HG03521 (cell line): ENCODE results near the gene ATP10B.
"Not testable (repeated sequence)": the region's sequence is repeated elsewhere in the genome, so short reads cannot be mapped to it uniquely, and the experiment has no call there.

Experiments
- ATAC-seq: cut with Tn5 transposase; IDR thresholded peaks from one replicate; pipeline ENCODE4 v1.9.1; 2021; ENCODE audit warnings: mild to moderate bottlenecking, moderate library complexity; ENCODE audit not compliant: unreplicated experiment

Gene ATP10B

GRCh38 chr5:160824301-160825001 lies 27.6 kb downstream of the ATP10B start:
- no peak for ATAC-seq

GRCh38 chr5:160812996-160813395 lies 39.0 kb downstream of the ATP10B start:
- not testable (repeated sequence) for ATAC-seq

GRCh38 chr5:160805376-160805775 lies 46.6 kb downstream of the ATP10B start:
- ATAC-seq = no peak

GRCh38 chr5:160802592-160802991 lies 49.4 kb downstream of the ATP10B start:
- ATAC-seq = no peak

GRCh38 chr5:160800375-160801275 lies 51.4 kb downstream of the ATP10B start:
- ATAC-seq = no peak

- no peak for ATAC-seq
Measured at GRCh38 chr5:160799184-160799583, 52.8 kb downstream of the ATP10B start.

GRCh38 chr5:160797020-160797419 lies 55.0 kb downstream of the ATP10B start:
- ATAC-seq = no peak

GRCh38 chr5:160793530-160793899 lies 58.5 kb downstream of the ATP10B start:
- no peak for ATAC-seq

GRCh38 chr5:160792732-160793529 lies 59.1 kb downstream of the ATP10B start:
- no peak for ATAC-seq

GRCh38 chr5:160792281-160792680 lies 59.7 kb downstream of the ATP10B start:
- ATAC-seq = no peak

- ATAC-seq = no peak
Measured at GRCh38 chr5:160789219-160789859, 62.7 kb downstream of the ATP10B start.

GRCh38 chr5:160788102-160788660 lies 63.8 kb downstream of the ATP10B start:
- ATAC-seq = no peak

- no peak for ATAC-seq
Measured at GRCh38 chr5:160787240-160787639, 64.8 kb downstream of the ATP10B start.

GRCh38 chr5:160774666-160775315 lies 77.2 kb downstream of the ATP10B start:
- no peak for ATAC-seq

GRCh38 chr5:160773646-160774410 lies 78.2 kb downstream of the ATP10B start:
- ATAC-seq = no peak

GRCh38 chr5:160772854-160773253 lies 79.2 kb downstream of the ATP10B start:
- ATAC-seq = no peak

GRCh38 chr5:160770718-160771117 lies 81.3 kb downstream of the ATP10B start:
- no peak for ATAC-seq

GRCh38 chr5:160769301-160769700 lies 82.7 kb downstream of the ATP10B start:
- ATAC-seq = no peak

- no peak for ATAC-seq
Measured at GRCh38 chr5:160767062-160767461, 84.9 kb downstream of the ATP10B start.
